Neuronal stem cell (in vitro differentiated cells): Measurements from ENCODE around the gene UFD1.

Source experiments
- DNase-seq: peaks from one replicate; pipeline ENCODE4 v3.0.0-alpha.2; 2013; ENCODE audit warnings: low spot score
- H2AFZ ChIP-seq: one replicate; pipeline ENCODE4 v1.6.1; 2013; ENCODE audit warnings: mild to moderate bottlenecking, low read length, inconsistent platforms
- H2AK5ac ChIP-seq: 2 replicates; pipeline ENCODE4 v1.6.1; 2013; ENCODE audit warnings: low read depth, mild to moderate bottlenecking, inconsistent platforms, low read length, moderate library complexity, mixed read lengths
- H2BK120ac ChIP-seq: 2 replicates; pipeline ENCODE4 v1.6.1; 2013; ENCODE audit warnings: low read depth, mild to moderate bottlenecking, inconsistent platforms, low read length, moderate library complexity, mixed read lengths
- H2BK12ac ChIP-seq: one replicate; pipeline ENCODE4 v1.6.1; 2013; ENCODE audit warnings: low read length, inconsistent platforms
- H2BK15ac ChIP-seq: 2 replicates; pipeline ENCODE4 v1.6.1; 2013; ENCODE audit warnings: mild to moderate bottlenecking, low read length, inconsistent platforms, mixed read lengths
- H2BK5ac ChIP-seq: one replicate; pipeline ENCODE4 v1.6.1; 2013; ENCODE audit warnings: inconsistent platforms, mild to moderate bottlenecking, low read length, moderate library complexity
- H3K14ac ChIP-seq: one replicate; pipeline ENCODE4 v1.6.1; 2013; ENCODE audit warnings: low read length, inconsistent platforms
- H3K18ac ChIP-seq: 2 replicates; pipeline ENCODE4 v1.6.1; 2013; ENCODE audit warnings: low read length, inconsistent platforms
- H3K23ac ChIP-seq: 2 replicates; pipeline ENCODE4 v1.6.1; 2013; ENCODE audit warnings: low read depth, mild to moderate bottlenecking, mixed read lengths, low read length, inconsistent platforms; ENCODE audit not compliant: poor library complexity
- H3K27ac ChIP-seq: replicated peaks from 3 replicates; pipeline ENCODE4 v1.5.1; 2013; ENCODE audit warnings: low read length, inconsistent platforms
- H3K27me3 ChIP-seq, 3 experiments: 2 replicates each; pipeline ENCODE4 v1.6.1; 2013; ENCODE audit warnings: low read length in 3 of 3, mild to moderate bottlenecking in 2 of 3, inconsistent platforms in 1 of 3, low read depth in 1 of 3, mixed read lengths in 1 of 3, moderate library complexity in 1 of 3; ENCODE audit not compliant: control insufficient read depth in 3 of 3, insufficient read depth in 3 of 3
- H3K36me3 ChIP-seq, 2 donors: replicated peaks in 1 of 2; 2 replicates each; pipeline ENCODE4 v1.6.1; 2013; ENCODE audit warnings: low read length in 2 of 2; ENCODE audit not compliant: control insufficient read depth in 2 of 2, insufficient read depth in 2 of 2
- H3K4ac ChIP-seq: 2 replicates; pipeline ENCODE4 v1.6.1; 2013; ENCODE audit warnings: inconsistent platforms, mild to moderate bottlenecking, low read length, moderate library complexity
- H3K4me1 ChIP-seq, 2 donors: 1 replicate in 1 of 2; 2 replicates in 1 of 2; pipeline ENCODE4 v1.6.1; 2013; ENCODE audit warnings: low read length in 2 of 2, low read depth in 1 of 2; ENCODE audit not compliant: control insufficient read depth in 2 of 2, insufficient read depth in 1 of 2
- H3K4me2 ChIP-seq: one replicate; pipeline ENCODE4 v1.6.1; 2013; ENCODE audit warnings: mild to moderate bottlenecking, low read length, inconsistent platforms; ENCODE audit not compliant: insufficient read depth, poor library complexity, severe bottlenecking
- H3K4me3 ChIP-seq, 2 donors: 2 replicates each; pipeline ENCODE4 v1.5.1; 2013; ENCODE audit warnings: low read length in 2 of 2, mild to moderate bottlenecking in 2 of 2, inconsistent platforms in 1 of 2, moderate library complexity in 1 of 2
- H3K79me1 ChIP-seq: one replicate; pipeline ENCODE4 v1.6.1; 2013; ENCODE audit warnings: low read depth, mild to moderate bottlenecking, inconsistent platforms, low read length, moderate library complexity
- H3K9ac ChIP-seq: one replicate; pipeline ENCODE4 v1.6.1; 2013; ENCODE audit warnings: mild to moderate bottlenecking, low read depth, low read length, inconsistent platforms; ENCODE audit not compliant: poor library complexity
- H3K9me3 ChIP-seq, 2 donors: replicated peaks in 1 of 2; 2 replicates each; pipeline versions ENCODE3 to v1.6.1; 2013; ENCODE audit warnings: low read length in 2 of 2, mild to moderate bottlenecking in 2 of 2, inconsistent platforms in 1 of 2, low read depth in 1 of 2, mixed read lengths in 1 of 2, moderate library complexity in 1 of 2; ENCODE audit not compliant: control insufficient read depth in 2 of 2, insufficient read depth in 1 of 2
- H4K8ac ChIP-seq: one replicate; pipeline ENCODE4 v1.6.1; 2013; ENCODE audit warnings: low read depth, mild to moderate bottlenecking, inconsistent platforms, low read length, moderate library complexity
- H4K91ac ChIP-seq: one replicate; pipeline ENCODE4 v1.6.1; 2013; ENCODE audit warnings: low read length, low read depth, mild to moderate bottlenecking, inconsistent platforms; ENCODE audit not compliant: poor library complexity
- WGBS, 2 donors: extraction: QIAGEN DNeasy Blood & Tissue Kit; methylation state at CpG; one replicate each; pipeline ENCODE4 v1.1.7; 2013; ENCODE audit warnings: missing lambda C conversion rate in 2 of 2, mixed read lengths in 1 of 2; ENCODE audit not compliant: insufficient read length in 2 of 2, insufficient replicate concordance in 1 of 2; ENCODE audit errors: extremely low coverage in 2 of 2; 5-methylcytosine and 5-hydroxymethylcytosine counted together

Gene UFD1

DNA sequence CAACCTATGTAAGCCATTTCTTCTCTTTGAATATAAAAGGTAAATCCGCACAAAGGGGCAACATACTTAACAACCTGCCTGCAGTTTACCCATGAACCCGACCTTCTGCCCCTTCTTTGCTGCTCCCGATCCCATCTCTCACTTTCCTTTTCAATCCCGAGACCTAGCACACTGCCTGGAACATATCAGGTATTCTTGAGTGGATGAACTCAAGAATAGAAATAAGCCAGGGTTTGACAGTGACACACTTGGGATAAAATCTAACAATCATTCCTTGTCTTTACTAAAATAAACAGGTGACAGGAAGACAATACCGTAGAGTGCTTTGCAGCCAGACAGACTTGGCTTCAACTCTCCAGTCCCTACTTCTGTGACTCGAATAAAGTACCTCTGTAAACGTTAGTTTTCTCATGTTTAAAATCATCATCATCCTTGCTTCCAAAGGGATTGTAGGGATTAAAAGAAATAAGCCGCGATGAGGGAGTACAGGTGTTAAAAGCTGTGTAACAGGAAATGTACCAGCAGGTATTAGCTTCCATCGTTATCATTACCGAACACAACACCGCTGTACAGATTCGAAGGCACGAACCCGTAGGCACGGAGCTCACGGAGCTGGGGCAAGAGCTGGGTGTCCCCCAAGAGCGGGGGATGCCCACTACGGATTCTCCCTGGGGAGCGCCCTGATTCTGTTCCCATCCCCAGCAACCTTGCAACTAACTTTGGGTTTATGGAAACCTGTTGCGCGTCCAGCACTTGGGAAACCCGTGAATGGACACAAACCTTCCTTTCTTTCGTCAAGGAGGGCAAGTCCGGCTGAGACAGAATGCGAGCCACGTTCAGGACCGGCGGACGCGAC lies 720 bp downstream of the UFD1 start:
- Histone ChIP-seq H3K79me1 (peaks cover 4% of the 10 kb centered on the region), H3K9me3 (no peaks in the 10 kb centered on the region), H3K27ac (peak overlapping the region; percentile 35), H4K91ac (no peak overlapping the region), H3K4ac (no peak overlapping the region), H2BK5ac (no peak overlapping the region), H2BK120ac (no peak overlapping the region), H3K9ac (peak overlapping the region; percentile 91), H2AK5ac (no peak overlapping the region), H3K23ac (peak overlapping the region; percentile 70), H4K8ac (no peak overlapping the region), H3K36me3 (peaks cover 8 to 46% of the 10 kb centered on the region in 2 donors), H3K27me3 (no peaks in the 10 kb centered on the region), H2BK12ac (no peak overlapping the region), H2BK15ac (no peak overlapping the region), H3K4me2 (peak overlapping the region; percentile 63), H3K18ac (no peak overlapping the region), H3K14ac (peak overlapping the region; percentile 64), H3K4me1 (peaks cover 7 to 8% of the 10 kb centered on the region in 2 donors), H2AFZ (peak overlapping the region; percentile 87), H3K4me3 (peak overlapping the region; percentile 95 to 100)
- no CpG with 5 or more reads among the region's 31 CpGs for WGBS, 2 donors
- DNase-seq, result no peak

DNA sequence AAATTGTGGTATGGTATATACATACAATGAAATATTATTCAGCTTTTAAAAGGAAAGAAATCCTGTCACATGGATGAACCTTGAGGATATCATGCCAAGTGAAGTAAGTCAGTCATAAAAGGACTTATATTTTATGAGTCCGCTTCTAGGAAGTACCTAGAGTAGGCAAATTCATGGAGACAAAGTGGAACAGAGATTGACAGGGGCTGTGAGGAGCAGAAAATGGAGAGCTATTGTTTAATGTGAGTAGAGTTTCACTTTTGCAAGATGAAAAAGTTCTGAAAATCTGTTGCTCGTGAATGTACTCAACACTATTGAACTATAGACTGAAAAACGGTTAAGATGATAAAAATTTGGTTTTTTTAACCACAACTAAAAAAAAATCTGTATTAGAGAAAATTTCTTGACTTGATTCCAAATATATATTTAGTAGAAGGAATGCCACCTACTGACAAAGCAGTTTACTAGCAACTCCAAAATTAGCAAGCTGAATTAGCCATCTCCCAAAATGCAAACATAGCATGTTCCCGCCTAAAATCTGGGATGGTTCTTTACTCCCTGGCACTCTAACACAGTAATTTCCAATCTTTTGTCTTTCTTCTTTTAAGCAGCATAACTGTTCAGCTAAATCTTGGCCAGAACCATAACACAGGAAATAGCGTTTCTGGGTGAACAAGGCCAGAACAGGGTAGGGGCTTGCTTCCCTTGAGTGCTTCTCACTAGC lies 1.5 kb downstream of the UFD1 start:
- H3K9ac ChIP-seq, result no peak overlapping the region
- no peak overlapping the region for H4K91ac ChIP-seq
- no peak overlapping the region for H2AK5ac ChIP-seq
- no CpG with 5 or more reads among the region's 5 CpGs for WGBS, 2 donors
- H3K9me3 ChIP-seq, result no peaks in the 10 kb centered on the region
- H3K27me3 ChIP-seq, result no peaks in the 10 kb centered on the region
- no peak overlapping the region for H2BK12ac ChIP-seq
- H2BK15ac ChIP-seq, result no peak overlapping the region
- DNase-seq, result no peak
- no peak overlapping the region for H3K18ac ChIP-seq
- no peak overlapping the region for H3K4ac ChIP-seq
- H4K8ac ChIP-seq, result no peak overlapping the region
- H3K4me2 ChIP-seq, result peak overlapping the region; percentile 63
- no peak overlapping the region for H3K23ac ChIP-seq
- no peak overlapping the region for H2AFZ ChIP-seq
- H2BK5ac ChIP-seq, result no peak overlapping the region
- no peak overlapping the region for H3K27ac ChIP-seq
- peaks cover 7 to 8% of the 10 kb centered on the region in 2 donors for H3K4me1 ChIP-seq
- peaks cover 8 to 46% of the 10 kb centered on the region in 2 donors for H3K36me3 ChIP-seq
- peaks cover 4% of the 10 kb centered on the region for H3K79me1 ChIP-seq
- H3K4me3 ChIP-seq, result peak overlapping the region in 1 of 2 donors; percentile 95
- H2BK120ac ChIP-seq, result no peak overlapping the region
- no peak overlapping the region for H3K14ac ChIP-seq

DNA sequence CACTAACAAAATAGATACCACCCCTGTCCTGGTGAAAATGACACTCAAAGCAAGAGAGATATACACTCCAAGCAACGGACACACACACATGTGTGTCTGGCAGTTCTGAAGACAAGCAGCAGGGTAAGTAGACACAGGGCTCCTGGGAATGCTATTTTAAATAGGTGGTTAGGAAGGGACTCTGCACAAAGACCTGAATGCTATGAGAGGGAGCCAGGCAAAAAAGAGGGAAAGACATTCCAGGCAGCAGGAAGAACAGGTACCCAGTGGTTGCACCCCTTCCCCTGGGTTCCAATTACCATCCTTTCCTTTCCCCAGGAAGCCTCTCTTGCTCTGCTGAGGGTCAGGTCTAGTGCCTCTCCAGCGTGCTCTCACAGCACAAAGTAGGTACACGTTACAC lies 3.0 kb downstream of the UFD1 start:
- no peak overlapping the region for H4K8ac ChIP-seq

DNA sequence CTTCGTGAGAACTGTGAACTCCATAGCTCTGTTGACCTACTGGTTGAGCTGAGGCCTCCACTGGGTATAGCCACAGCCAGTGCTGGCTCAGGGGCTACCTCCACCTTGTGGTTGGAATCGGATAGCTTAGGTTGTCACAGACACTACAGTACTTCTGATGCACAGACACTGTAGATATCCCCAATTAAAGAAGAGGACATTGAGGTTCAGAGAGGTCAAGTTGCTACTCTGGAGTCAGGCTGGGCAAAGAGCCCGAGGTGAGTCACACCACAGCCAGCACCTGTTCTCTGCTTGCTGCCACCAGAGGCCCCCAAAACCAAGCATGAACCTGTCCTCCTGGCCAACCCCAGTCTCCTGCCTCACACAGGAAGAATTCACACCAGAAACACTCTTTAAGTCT lies 5.4 kb downstream of the UFD1 start:
- Histone ChIP-seq H4K91ac (no peak overlapping the region), H2AFZ (no peak overlapping the region), H2BK120ac (no peak overlapping the region), H3K4me3 (no peak overlapping the region), H3K27me3 (no peaks in the 10 kb centered on the region), H3K9ac (no peak overlapping the region), H4K8ac (no peak overlapping the region), H2BK12ac (no peak overlapping the region), H3K4me1 (peaks cover 4 to 5% of the 10 kb centered on the region in 2 donors), H3K18ac (no peak overlapping the region), H3K23ac (no peak overlapping the region), H3K4ac (no peak overlapping the region), H3K79me1 (peaks cover 6% of the 10 kb centered on the region), H3K14ac (no peak overlapping the region), H3K36me3 (peaks cover 38 to 77% of the 10 kb centered on the region in 2 donors), H2AK5ac (no peak overlapping the region), H3K4me2 (no peak overlapping the region), H2BK15ac (no peak overlapping the region), H2BK5ac (no peak overlapping the region), H3K9me3 (no peaks in the 10 kb centered on the region), H3K27ac (no peak overlapping the region)
- no peak for DNase-seq
- WGBS, 2 donors, result no CpG with 5 or more reads among the region's 3 CpGs

More for the DNA sequence above, 3.0 kb downstream of the UFD1 start:
- H3K9me3 ChIP-seq, result no peaks in the 10 kb centered on the region
- peaks cover 9% of the 10 kb centered on the region for H3K79me1 ChIP-seq
- H4K91ac ChIP-seq, result no peak overlapping the region
- no peak overlapping the region for H3K18ac ChIP-seq
- H3K9ac ChIP-seq, result no peak overlapping the region
- H3K27me3 ChIP-seq, result no peaks in the 10 kb centered on the region
- H2BK15ac ChIP-seq, result no peak overlapping the region
- peaks cover 7 to 8% of the 10 kb centered on the region in 2 donors for H3K4me1 ChIP-seq
- H2BK5ac ChIP-seq, result no peak overlapping the region
- H3K27ac ChIP-seq, result no peak overlapping the region
- no peak overlapping the region for H3K14ac ChIP-seq
- H3K36me3 ChIP-seq, result peaks cover 19 to 52% of the 10 kb centered on the region in 2 donors
- no peak overlapping the region for H3K4me3 ChIP-seq
- H3K4ac ChIP-seq, result no peak overlapping the region
- no peak overlapping the region for H3K23ac ChIP-seq
- no peak overlapping the region for H2AK5ac ChIP-seq
- DNase-seq, result no peak
- no peak overlapping the region for H2AFZ ChIP-seq
- no peak overlapping the region for H2BK120ac ChIP-seq
- H3K4me2 ChIP-seq, result no peak overlapping the region
- WGBS, 2 donors, result no CpG with 5 or more reads among the region's 3 CpGs
- no peak overlapping the region for H2BK12ac ChIP-seq
